Left hindlimb (tissue), 1 donor: ENCODE results near the gene KCNV2.

Source experiments
- DNase-seq: peaks from one replicate; pipeline ENCODE4 v3.0.0-alpha.2; 2018

Gene KCNV2

GRCh38 chr9:2761424-2761823 lies 44.1 kb downstream of the KCNV2 start:
- DNase-seq, result no peak

- no peak for DNase-seq
Observed at GRCh38 chr9:2764353-2764752, 47.0 kb downstream of the KCNV2 start.

- no peak for DNase-seq
Observed at GRCh38 chr9:2765250-2765880, 48.1 kb downstream of the KCNV2 start.

- DNase-seq, result no peak
Observed at GRCh38 chr9:2767800-2768677, 50.7 kb downstream of the KCNV2 start.

- DNase-seq, result no peak
Observed at GRCh38 chr9:2771087-2771486, 53.8 kb downstream of the KCNV2 start.

- no peak for DNase-seq
Observed at GRCh38 chr9:2771661-2772060, 54.4 kb downstream of the KCNV2 start.

- no peak for DNase-seq
Observed at GRCh38 chr9:2777454-2777853, 60.1 kb downstream of the KCNV2 start.

GRCh38 chr9:2778816-2779215 lies 61.5 kb downstream of the KCNV2 start:
- no peak for DNase-seq
